ENCODE measurements around the gene NR1H4.

The NR1H4 gene

GRCh38 chr12:100529756-100530350 lies 56.2 kb downstream of the NR1H4 start:
- H3K4me3 ChIP-seq (ENCODE audit: insufficient read depth, low read depth, low read length), result no peak overlapping the region
- no peaks in the 10 kb centered on the region for H3K9me3 ChIP-seq (ENCODE audit: control insufficient read depth, low read length)
- H3K36me3 ChIP-seq (ENCODE audit: control insufficient read depth, insufficient read depth, low read length), result no peaks in the 10 kb centered on the region
- no peaks in the 10 kb centered on the region for H3K27me3 ChIP-seq (ENCODE audit: control insufficient read depth, insufficient read depth, low read length, poor library complexity, severe bottlenecking)
- H3K27ac ChIP-seq (ENCODE audit: insufficient read depth, low read depth, low read length, poor library complexity, severe bottlenecking), result no peak overlapping the region
- H3K4me1 ChIP-seq (ENCODE audit: control insufficient read depth, insufficient read depth, low read length), result no peaks in the 10 kb centered on the region
- WGBS, 2 experiments, result 84 to 100% methylated on average over 2 of the region's 2 CpGs

GRCh38 chr12:100533376-100533775 lies 59.7 kb downstream of the NR1H4 start:
- no peak overlapping the region for H3K27ac ChIP-seq (ENCODE audit: insufficient read depth, low read depth, low read length, poor library complexity, severe bottlenecking)
- 92 to 98% methylated on average over 2 to 3 of the region's 3 CpGs for WGBS, 2 experiments

DNA sequence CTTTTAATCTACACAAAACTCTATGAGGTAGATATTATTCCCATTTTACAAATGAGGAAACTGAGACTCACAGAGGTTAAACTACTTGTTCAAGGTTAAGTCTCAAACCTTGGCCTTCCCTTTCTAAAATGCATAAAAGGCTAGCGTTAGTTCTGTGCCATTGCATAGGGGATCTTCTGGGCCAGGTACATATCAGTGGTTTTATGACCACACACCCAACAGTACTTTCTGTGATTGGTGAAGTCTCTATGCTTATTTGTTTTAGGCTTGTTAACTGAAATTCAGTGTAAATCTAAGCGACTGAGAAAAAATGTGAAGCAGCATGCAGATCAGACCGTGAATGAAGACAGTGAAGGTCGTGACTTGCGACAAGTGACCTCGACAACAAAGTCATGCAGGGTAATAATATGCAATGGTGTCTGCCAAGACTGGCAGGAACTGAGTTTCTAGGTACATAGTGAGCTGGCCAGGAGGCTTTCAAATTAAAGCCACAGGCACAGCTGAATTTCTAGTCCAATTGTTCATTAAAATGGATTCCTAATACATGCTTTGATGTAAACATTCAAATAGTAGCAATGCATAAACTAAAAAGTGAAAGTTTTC lies 61.1 kb downstream of the NR1H4 start:
- H3K4me3 ChIP-seq (ENCODE audit: insufficient read depth, low read depth, low read length), result no peak overlapping the region
- H3K27ac ChIP-seq (ENCODE audit: insufficient read depth, low read depth, low read length, poor library complexity, severe bottlenecking), result no peak overlapping the region
- H3K27me3 ChIP-seq (ENCODE audit: control insufficient read depth, insufficient read depth, low read length, poor library complexity, severe bottlenecking), result no peaks in the 10 kb centered on the region
- H3K36me3 ChIP-seq (ENCODE audit: control insufficient read depth, insufficient read depth, low read length), result no peaks in the 10 kb centered on the region
- H3K9me3 ChIP-seq (ENCODE audit: control insufficient read depth, low read length), result no peaks in the 10 kb centered on the region
- H3K4me1 ChIP-seq (ENCODE audit: control insufficient read depth, insufficient read depth, low read length), result no peaks in the 10 kb centered on the region
- 92% methylated on average over 6 of the region's 6 CpGs for WGBS, 2 experiments

More at GRCh38 chr12:100533376-100533775, 59.7 kb downstream of the NR1H4 start:
- Histone ChIP-seq H3K4me3 (ENCODE audit: insufficient read depth, low read depth, low read length) (no peak overlapping the region), H3K9me3 (ENCODE audit: control insufficient read depth, low read length) (no peaks in the 10 kb centered on the region), H3K36me3 (ENCODE audit: control insufficient read depth, insufficient read depth, low read length) (no peaks in the 10 kb centered on the region), H3K4me1 (ENCODE audit: control insufficient read depth, insufficient read depth, low read length) (no peaks in the 10 kb centered on the region), H3K27me3 (ENCODE audit: control insufficient read depth, insufficient read depth, low read length, poor library complexity, severe bottlenecking) (no peaks in the 10 kb centered on the region)

GRCh38 chr12:100539202-100539601 lies 65.5 kb downstream of the NR1H4 start:
- Histone ChIP-seq H3K9me3 (ENCODE audit: control insufficient read depth, low read length) (no peaks in the 10 kb centered on the region), H3K4me3 (ENCODE audit: insufficient read depth, low read depth, low read length) (no peak overlapping the region), H3K4me1 (ENCODE audit: control insufficient read depth, insufficient read depth, low read length) (no peaks in the 10 kb centered on the region), H3K27me3 (ENCODE audit: control insufficient read depth, insufficient read depth, low read length, poor library complexity, severe bottlenecking) (no peaks in the 10 kb centered on the region), H3K27ac (ENCODE audit: insufficient read depth, low read depth, low read length, poor library complexity, severe bottlenecking) (no peak overlapping the region), H3K36me3 (ENCODE audit: control insufficient read depth, insufficient read depth, low read length) (no peaks in the 10 kb centered on the region)
- 35 to 53% methylated on average over 2 of the region's 2 CpGs for WGBS, 2 experiments

- H3K4me1 ChIP-seq (ENCODE audit: control insufficient read depth, insufficient read depth, low read length), result no peaks in the 10 kb centered on the region
- H3K9me3 ChIP-seq (ENCODE audit: control insufficient read depth, low read length), result no peaks in the 10 kb centered on the region
- no peaks in the 10 kb centered on the region for H3K36me3 ChIP-seq (ENCODE audit: control insufficient read depth, insufficient read depth, low read length)
- no peaks in the 10 kb centered on the region for H3K27me3 ChIP-seq (ENCODE audit: control insufficient read depth, insufficient read depth, low read length, poor library complexity, severe bottlenecking)
- H3K4me3 ChIP-seq (ENCODE audit: insufficient read depth, low read depth, low read length), result no peak overlapping the region
- H3K27ac ChIP-seq (ENCODE audit: insufficient read depth, low read depth, low read length, poor library complexity, severe bottlenecking), result no peak overlapping the region
- WGBS, 2 experiments, result 85 to 92% methylated on average over 2 to 3 of the region's 4 CpGs
These were observed 70.5 kb downstream of the NR1H4 start for GRCh38 chr12:100544165-100544564.

DNA sequence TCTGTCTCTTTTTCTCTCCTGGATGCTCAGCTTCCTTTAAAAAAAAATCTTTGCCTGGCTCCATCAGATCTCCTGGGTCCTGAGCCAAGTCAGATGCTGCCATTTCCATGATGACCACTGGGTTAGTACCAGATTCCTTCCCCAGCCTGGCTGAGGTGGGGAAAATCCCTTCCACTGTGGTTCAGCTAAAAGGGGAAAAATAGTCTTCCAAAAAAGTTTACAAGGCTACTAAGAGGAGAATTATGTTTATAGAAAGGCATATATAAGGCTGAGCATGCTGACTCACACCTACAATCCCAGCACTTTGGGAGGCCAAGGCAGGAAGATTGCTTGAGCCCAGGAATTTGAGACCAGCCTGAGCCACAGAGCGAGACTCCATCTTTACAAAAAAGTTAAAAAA lies 71.4 kb downstream of the NR1H4 start:
- no peaks in the 10 kb centered on the region for H3K36me3 ChIP-seq (ENCODE audit: control insufficient read depth, insufficient read depth, low read length)
- no peaks in the 10 kb centered on the region for H3K27me3 ChIP-seq (ENCODE audit: control insufficient read depth, insufficient read depth, low read length, poor library complexity, severe bottlenecking)
- H3K27ac ChIP-seq (ENCODE audit: insufficient read depth, low read depth, low read length, poor library complexity, severe bottlenecking), result no peak overlapping the region
- H3K4me3 ChIP-seq (ENCODE audit: insufficient read depth, low read depth, low read length), result no peak overlapping the region
- no peaks in the 10 kb centered on the region for H3K4me1 ChIP-seq (ENCODE audit: control insufficient read depth, insufficient read depth, low read length)
- no peaks in the 10 kb centered on the region for H3K9me3 ChIP-seq (ENCODE audit: control insufficient read depth, low read length)
- 75 to 92% methylated on average over 1 of the region's 1 CpG for WGBS, 2 experiments

- Histone ChIP-seq H3K4me3 (ENCODE audit: insufficient read depth, low read depth, low read length) (no peak overlapping the region), H3K4me1 (ENCODE audit: control insufficient read depth, insufficient read depth, low read length) (no peaks in the 10 kb centered on the region), H3K9me3 (ENCODE audit: control insufficient read depth, low read length) (no peaks in the 10 kb centered on the region), H3K27me3 (ENCODE audit: control insufficient read depth, insufficient read depth, low read length, poor library complexity, severe bottlenecking) (no peaks in the 10 kb centered on the region), H3K27ac (ENCODE audit: insufficient read depth, low read depth, low read length, poor library complexity, severe bottlenecking) (no peak overlapping the region), H3K36me3 (ENCODE audit: control insufficient read depth, insufficient read depth, low read length) (no peaks in the 10 kb centered on the region)
- 92 to 94% methylated on average over 2 of the region's 3 CpGs for WGBS, 2 experiments
These were observed 80.3 kb downstream of the NR1H4 start for GRCh38 chr12:100553936-100554335.

GRCh38 chr12:100554608-100555077 lies 81.0 kb downstream of the NR1H4 start:
- WGBS, 2 experiments, result 0% methylated on average over 1 of the region's 1 CpG
- Histone ChIP-seq H3K4me1 (ENCODE audit: control insufficient read depth, insufficient read depth, low read length) (no peaks in the 10 kb centered on the region), H3K27me3 (ENCODE audit: control insufficient read depth, insufficient read depth, low read length, poor library complexity, severe bottlenecking) (no peaks in the 10 kb centered on the region), H3K36me3 (ENCODE audit: control insufficient read depth, insufficient read depth, low read length) (no peaks in the 10 kb centered on the region), H3K27ac (ENCODE audit: insufficient read depth, low read depth, low read length, poor library complexity, severe bottlenecking) (no peak overlapping the region), H3K4me3 (ENCODE audit: insufficient read depth, low read depth, low read length) (no peak overlapping the region), H3K9me3 (ENCODE audit: control insufficient read depth, low read length) (no peaks in the 10 kb centered on the region)

- 90 to 100% methylated on average over 1 to 2 of the region's 2 CpGs for WGBS, 2 experiments
- no peak overlapping the region for H3K4me3 ChIP-seq (ENCODE audit: insufficient read depth, low read depth, low read length)
- no peak overlapping the region for H3K27ac ChIP-seq (ENCODE audit: insufficient read depth, low read depth, low read length, poor library complexity, severe bottlenecking)
- H3K27me3 ChIP-seq (ENCODE audit: control insufficient read depth, insufficient read depth, low read length, poor library complexity, severe bottlenecking), result no peaks in the 10 kb centered on the region
- no peaks in the 10 kb centered on the region for H3K36me3 ChIP-seq (ENCODE audit: control insufficient read depth, insufficient read depth, low read length)
- no peaks in the 10 kb centered on the region for H3K4me1 ChIP-seq (ENCODE audit: control insufficient read depth, insufficient read depth, low read length)
- H3K9me3 ChIP-seq (ENCODE audit: control insufficient read depth, low read length), result no peaks in the 10 kb centered on the region
These were observed 82.1 kb downstream of the NR1H4 start for GRCh38 chr12:100555722-100556121.

- WGBS, 2 experiments, result 78% methylated on average over 2 of the region's 2 CpGs; no CpG with 5 or more reads in 1 of the 2 experiments
- Histone ChIP-seq H3K9me3 (ENCODE audit: control insufficient read depth, low read length) (no peaks in the 10 kb centered on the region), H3K4me1 (ENCODE audit: control insufficient read depth, insufficient read depth, low read length) (no peaks in the 10 kb centered on the region), H3K27me3 (ENCODE audit: control insufficient read depth, insufficient read depth, low read length, poor library complexity, severe bottlenecking) (no peaks in the 10 kb centered on the region), H3K27ac (ENCODE audit: insufficient read depth, low read depth, low read length, poor library complexity, severe bottlenecking) (no peak overlapping the region), H3K4me3 (ENCODE audit: insufficient read depth, low read depth, low read length) (no peak overlapping the region), H3K36me3 (ENCODE audit: control insufficient read depth, insufficient read depth, low read length) (no peaks in the 10 kb centered on the region)
These were observed 83.7 kb downstream of the NR1H4 start for GRCh38 chr12:100557357-100557756.
